ENCODE results near the gene MEDAG. TPM values are rescaled to one million over a fixed set of nuclear protein-coding genes. Genes with fewer than 3 reads are reported as not detected.

MEDAG gene
- total RNA-seq, 1 donor from 2014 or later, result 7.2 TPM

- intact Hi-C loops (cut with DNase I), result no loop called here
- no peak overlapping the region for H3K4me3 ChIP-seq
- ATAC-seq (peak in 1 of 2 donors; percentile 11), DNase-seq (no peak)
- peaks cover 7% of the 10 kb centered on the region for H3K9me3 ChIP-seq
- H3K36me3 ChIP-seq, result no peaks in the 10 kb centered on the region
- no peak overlapping the region for H3K27ac ChIP-seq
- TF ChIP-seq, protein P1, sequence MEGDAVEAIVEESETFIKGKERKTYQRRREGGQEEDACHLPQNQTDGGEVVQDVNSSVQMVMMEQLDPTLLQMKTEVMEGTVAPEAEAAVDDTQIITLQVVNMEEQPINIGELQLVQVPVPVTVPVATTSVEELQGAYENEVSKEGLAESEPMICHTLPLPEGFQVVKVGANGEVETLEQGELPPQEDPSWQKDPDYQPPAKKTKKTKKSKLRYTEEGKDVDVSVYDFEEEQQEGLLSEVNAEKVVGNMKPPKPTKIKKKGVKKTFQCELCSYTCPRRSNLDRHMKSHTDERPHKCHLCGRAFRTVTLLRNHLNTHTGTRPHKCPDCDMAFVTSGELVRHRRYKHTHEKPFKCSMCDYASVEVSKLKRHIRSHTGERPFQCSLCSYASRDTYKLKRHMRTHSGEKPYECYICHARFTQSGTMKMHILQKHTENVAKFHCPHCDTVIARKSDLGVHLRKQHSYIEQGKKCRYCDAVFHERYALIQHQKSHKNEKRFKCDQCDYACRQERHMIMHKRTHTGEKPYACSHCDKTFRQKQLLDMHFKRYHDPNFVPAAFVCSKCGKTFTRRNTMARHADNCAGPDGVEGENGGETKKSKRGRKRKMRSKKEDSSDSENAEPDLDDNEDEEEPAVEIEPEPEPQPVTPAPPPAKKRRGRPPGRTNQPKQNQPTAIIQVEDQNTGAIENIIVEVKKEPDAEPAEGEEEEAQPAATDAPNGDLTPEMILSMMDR (IDR thresholded peaks at IDR 0.05), result no peak
- H3K27me3 ChIP-seq (ENCODE audit: low read depth), result peaks cover 11% of the 10 kb centered on the region
- H3K4me1 ChIP-seq, result no peaks in the 10 kb centered on the region
These were observed 28.7 kb downstream of the MEDAG start for GRCh38 chr13:30934803-30935202.

- H3K36me3 ChIP-seq, result no peaks in the 10 kb centered on the region
- no peak for DNase-seq
- no peaks in the 10 kb centered on the region for H3K4me1 ChIP-seq
- TF ChIP-seq, protein P1 (IDR thresholded peaks at IDR 0.05), result no peak
- no peak overlapping the region for H3K27ac ChIP-seq
- intact Hi-C loops (cut with DNase I), result no loop called here
- no peak for ATAC-seq
- H3K9me3 ChIP-seq, result peaks cover 7% of the 10 kb centered on the region
- H3K4me3 ChIP-seq, result no peak overlapping the region
- H3K27me3 ChIP-seq (ENCODE audit: low read depth), result peaks cover 11% of the 10 kb centered on the region
These were observed 30.9 kb downstream of the MEDAG start for GRCh38 chr13:30936971-30937370.

- DNase-seq (no peak), ATAC-seq (no peak)
- Histone ChIP-seq H3K9me3 (no peaks in the 10 kb centered on the region), H3K4me3 (no peak overlapping the region), H3K4me1 (no peaks in the 10 kb centered on the region), H3K27me3 (ENCODE audit: low read depth) (no peaks in the 10 kb centered on the region), H3K36me3 (no peaks in the 10 kb centered on the region), H3K27ac (no peak overlapping the region)
- intact Hi-C loops (cut with DNase I), result no loop called here
- TF ChIP-seq, protein P1 (IDR thresholded peaks at IDR 0.05), result no peak
These were observed 37.8 kb downstream of the MEDAG start for GRCh38 chr13:30943881-30944280.

GRCh38 chr13:30957258-30957943, 51.3 kb downstream of the MEDAG start:
- TF ChIP-seq, protein P1 (IDR thresholded peaks at IDR 0.05), result no peak
- peaks cover 14% of the 10 kb centered on the region for H3K9me3 ChIP-seq
- no peak for DNase-seq
- no peak overlapping the region for H3K27ac ChIP-seq
- H3K4me3 ChIP-seq, result no peak overlapping the region
- H3K27me3 ChIP-seq (ENCODE audit: low read depth), result no peaks in the 10 kb centered on the region
- H3K36me3 ChIP-seq, result no peaks in the 10 kb centered on the region
- ATAC-seq, result peak in 1 of 2 donors; percentile 23
- intact Hi-C loops (cut with DNase I), result no loop called here
- no peaks in the 10 kb centered on the region for H3K4me1 ChIP-seq

GRCh38 chr13:30959678-30960077, 53.6 kb downstream of the MEDAG start:
- ATAC-seq (no peak), DNase-seq (no peak)
- intact Hi-C loops (cut with DNase I), result no loop called here
- no peaks in the 10 kb centered on the region for H3K4me1 ChIP-seq
- H3K27me3 ChIP-seq (ENCODE audit: low read depth), result no peaks in the 10 kb centered on the region
- no peaks in the 10 kb centered on the region for H3K36me3 ChIP-seq
- no peak overlapping the region for H3K4me3 ChIP-seq
- TF ChIP-seq, protein P1 (IDR thresholded peaks at IDR 0.05), result no peak
- peaks cover 14% of the 10 kb centered on the region for H3K9me3 ChIP-seq
- H3K27ac ChIP-seq, result no peak overlapping the region
